GM21360 (cell line): ENCODE data around the gene CLHC1.
"Not testable (repeated sequence)": the region's sequence is repeated elsewhere in the genome, so short reads cannot be mapped to it uniquely, and the experiment has no call there.

Source experiments
- ATAC-seq: cut with Tn5 transposase; IDR thresholded peaks from one replicate; pipeline ENCODE4 v1.9.1; 2021; ENCODE audit warnings: mild to moderate bottlenecking, moderate library complexity; ENCODE audit not compliant: unreplicated experiment

The CLHC1 gene

DNA sequence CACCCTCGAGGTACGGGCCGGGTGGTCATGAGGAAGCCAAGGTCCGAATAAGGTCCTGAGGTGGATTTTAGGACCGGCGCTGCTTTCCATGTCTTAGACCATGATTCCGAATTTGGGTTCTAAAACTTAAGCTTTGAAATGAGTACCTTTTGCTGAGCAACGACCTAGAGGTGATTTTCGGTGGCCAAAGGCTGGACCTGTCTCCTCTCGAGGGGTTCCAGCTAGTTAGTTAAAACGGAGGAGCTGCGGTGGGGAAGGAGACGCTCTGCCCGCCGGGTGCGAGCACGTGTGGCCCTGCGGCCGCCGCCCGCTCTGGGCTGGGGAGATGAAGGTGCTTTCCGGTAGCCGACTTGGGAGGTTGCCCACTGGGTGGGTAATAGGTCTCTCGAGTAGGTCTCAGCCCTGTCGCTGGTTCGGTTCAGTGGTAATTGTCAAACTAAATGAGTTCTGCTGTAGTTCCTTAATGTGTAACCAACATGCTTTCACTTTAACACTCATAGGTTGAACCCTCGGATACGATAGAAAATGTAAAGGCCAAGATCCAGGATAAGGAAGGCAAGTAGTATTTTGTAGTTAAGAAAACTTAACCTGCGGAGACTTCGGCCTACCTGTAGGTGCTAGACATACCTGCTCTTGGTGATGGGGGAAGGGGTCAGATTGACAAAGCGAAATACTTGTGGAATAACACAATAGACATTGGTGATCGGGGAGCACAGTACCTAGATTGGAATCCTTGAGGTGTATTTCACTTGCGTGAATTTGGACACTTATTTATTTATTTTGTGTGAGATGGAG is 967 bp upstream of the CLHC1 start:
- peak; percentile 26 for ATAC-seq

DNA sequence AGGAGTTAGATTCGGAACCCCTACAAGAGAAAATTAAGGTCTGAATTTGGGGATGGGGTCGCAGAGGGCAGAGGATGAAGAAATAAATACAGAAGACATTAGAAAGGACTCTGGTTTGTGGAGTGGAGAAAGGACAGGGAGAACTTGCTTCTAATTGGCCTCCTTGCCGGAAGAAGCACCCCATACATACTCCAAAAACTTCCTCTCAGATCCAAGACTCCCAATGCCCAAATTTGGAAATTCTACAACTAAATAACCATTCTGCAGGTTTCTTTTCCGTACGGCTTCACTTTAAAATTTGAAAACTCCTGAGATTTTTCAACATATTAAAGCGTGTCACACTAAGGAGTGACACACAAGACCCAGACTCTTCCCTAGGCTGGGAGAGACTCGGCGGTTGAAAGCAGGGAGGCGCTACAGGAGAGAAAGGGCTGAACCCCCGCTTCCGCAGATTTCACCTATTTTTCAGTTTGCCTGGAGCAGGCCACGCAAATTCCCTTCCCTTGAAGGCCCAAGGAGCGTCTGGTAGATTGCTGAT is 478 bp downstream of the CLHC1 start:
- ATAC-seq: no peak

DNA sequence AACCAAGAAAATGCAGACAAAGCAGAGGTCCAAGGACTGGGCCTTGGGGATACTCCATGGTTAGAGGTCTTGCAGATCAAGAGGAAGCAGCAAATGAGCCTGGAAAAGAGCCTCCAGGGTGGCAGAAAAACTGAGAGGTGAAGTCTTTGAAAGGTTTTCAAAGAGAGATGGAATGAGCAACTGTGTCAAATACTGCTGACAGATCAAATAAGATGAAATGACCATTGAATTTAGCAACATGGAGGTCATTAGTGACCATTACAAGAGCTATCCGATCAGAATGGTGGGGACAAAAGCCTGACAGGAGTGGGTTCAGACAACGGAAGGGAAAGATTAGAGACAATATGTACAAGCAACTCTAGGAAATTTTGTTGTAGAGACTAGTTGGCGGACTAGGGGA is 1.5 kb downstream of the CLHC1 start:
- ATAC-seq: no peak

DNA sequence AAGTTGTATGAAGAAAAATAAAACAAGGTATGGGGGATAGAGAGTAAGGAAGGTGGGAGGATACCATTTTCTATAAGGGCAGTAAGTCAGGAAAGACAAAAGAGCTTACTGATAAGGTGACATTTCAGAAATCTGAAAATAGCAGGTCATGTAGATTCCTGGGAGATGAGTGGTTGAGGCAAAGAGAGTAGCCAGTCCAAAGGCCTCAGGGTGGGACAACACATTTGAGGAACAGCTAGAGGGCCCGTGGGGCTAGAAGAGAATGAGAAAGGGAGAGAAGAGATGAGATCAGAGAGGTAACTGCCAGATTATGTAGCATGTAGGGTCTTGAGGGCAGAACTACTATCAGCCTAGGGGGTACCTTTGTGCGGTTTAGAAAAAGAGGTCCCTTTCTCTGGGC is 2.9 kb downstream of the CLHC1 start:
- no peak for ATAC-seq

DNA sequence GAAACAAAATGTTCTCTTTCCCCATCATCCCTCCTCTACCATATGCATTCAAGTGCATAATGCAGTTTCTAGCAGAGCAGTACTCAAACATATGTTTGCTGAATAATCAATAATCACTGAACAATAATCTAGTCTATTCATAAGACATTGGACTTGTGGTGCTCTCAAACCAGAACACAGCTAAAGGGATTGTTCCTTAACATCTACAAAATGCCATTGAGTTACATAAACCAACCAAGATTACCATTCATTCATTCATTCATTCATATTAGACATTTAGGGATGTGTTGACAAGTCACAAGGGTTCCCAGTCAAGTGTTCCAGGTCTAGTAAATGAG is 3.9 kb downstream of the CLHC1 start:
- ATAC-seq: no peak

DNA sequence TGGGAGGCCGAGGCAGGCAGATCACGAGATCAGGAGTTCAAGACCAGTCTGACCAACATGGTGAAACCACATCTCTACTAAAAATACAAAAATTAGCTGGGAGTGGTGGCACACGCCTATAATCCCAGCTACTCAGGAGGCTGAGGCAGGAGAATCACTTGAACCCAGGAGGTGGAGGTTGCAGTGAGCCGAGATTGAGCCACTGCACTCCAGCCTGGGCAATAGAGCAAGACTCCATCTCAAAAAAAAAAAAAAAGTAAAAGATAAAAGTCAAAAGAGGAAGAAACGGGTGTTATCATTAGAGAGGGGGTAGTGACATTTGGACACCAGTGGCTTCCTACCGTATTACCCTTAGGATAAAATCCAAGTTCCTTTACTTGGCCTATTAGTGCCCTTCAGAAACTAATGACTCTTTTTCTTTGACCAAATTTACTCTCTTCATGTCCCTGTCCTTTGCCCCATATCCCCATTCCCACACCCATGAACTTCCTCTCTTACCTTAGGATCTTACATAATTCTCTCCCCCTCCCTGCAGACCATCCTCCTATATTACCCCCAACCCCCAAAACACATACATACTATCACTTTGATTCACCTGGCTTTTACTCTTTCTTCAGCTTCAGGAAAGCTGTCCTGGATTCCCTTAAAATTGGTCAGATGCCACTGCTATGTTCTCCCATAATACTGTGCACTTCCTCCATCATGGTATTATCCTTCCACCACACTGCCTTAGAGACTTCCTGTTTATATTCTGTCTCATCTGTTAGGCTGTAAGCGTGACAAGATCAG is 4.5 kb downstream of the CLHC1 start:
- not testable (repeated sequence) for ATAC-seq

DNA sequence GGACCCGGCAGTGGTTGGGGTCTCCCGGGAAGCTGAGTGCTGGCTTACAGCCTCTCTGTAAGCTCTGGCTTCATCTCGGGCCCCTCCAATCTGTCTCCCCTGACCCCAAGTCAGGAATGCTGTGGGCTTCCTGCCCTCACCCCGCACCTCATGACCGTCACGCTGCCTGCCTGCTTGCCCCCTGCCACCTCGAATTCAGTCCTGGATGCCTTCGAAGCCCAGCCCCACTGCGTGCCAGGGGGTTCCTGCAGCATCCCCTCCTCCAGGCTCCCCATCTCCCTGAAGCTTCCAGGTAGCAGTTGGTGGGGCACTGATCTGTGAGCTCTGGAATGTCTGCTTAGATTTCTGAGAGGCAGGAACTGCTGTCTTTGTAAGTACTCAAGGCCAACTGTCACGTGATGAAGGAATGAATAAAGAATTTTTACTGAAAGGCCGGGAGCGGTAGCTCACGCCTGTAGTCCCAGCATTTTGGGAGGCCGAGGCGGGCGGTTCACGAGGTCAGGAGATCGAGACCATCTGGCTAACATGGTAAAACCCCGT is 6.5 kb downstream of the CLHC1 start:
- no peak for ATAC-seq

DNA sequence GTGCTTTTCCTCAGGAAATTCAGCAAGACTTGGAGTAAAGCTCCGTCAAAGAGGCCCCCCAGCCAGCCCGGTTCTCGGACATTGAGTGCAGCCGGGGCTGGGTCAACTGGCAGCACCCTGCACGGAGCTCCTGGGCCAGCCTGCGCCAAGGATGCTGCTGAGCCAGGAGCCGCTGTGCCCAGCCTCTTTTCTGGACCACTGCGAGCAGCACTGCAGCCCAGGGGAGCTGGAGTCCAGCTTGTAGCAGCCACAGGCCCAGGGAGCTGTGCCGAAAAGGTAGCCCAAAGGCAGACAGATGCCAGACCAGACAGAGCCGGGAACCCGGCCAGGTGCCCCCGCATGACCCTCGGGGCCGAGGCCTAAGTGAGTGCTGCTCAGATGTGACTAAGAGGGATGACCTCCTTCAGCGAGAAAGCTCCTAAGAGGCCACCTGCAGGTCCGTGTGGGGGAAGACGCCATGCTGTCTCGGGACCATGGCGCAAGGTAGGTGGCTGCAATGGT is 7.3 kb downstream of the CLHC1 start:
- no peak for ATAC-seq

DNA sequence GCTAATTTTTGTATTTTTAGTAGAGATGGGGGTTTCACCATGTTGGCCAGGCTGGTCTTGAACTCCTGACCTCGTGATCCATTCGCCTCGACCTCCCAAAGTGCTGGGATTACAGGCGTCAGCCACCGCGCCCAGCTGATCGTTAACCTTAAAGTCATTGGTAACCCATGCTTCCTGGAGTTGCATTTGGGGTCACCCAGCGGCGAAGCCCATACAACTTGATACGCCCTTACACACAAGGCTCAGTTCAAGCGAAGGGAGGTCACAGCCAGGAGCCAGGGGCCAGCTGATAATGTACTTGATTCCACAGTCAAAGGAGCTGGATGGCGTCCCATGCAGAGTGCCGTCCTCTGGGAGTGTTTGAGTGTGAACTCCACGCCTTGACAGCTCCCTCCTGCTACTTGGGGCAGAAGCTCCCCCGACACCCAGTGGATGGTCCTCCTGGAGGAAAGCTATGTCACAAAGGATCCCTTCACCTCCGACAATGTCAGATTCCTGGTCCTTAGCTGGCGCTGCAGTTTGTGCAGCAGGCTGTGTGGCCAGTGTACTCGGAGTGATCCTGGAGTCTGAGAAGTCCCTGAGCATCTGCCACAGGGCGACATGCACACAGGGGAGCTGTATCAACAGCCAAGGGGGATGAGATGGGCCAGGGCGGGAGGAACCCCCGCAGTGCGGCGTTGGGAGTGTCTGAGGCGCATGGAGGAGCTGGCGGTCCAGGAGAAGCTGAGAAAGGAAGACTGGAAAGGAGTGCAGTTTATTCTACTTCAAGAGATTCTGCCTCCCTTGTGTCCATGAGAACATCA is 7.9 kb downstream of the CLHC1 start:
- no peak for ATAC-seq

DNA sequence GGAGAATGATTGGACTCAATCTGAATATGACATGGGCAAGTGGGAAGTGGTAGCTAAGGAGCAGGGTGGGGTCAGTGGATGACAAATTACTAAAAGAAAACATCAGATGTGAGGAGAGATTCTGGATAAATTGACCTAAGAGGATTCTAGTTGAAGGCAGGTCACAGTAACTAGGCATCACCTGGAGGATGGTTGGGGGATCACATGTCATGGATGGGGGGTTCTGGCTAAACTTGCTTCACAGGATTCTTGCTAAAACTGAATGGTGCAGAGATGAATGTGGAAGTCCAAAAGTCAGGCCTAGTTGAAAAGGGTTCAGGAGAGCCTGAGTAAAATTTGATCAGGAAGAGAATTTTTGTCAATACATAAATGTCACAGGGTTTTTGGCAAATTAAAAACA is 18.3 kb downstream of the CLHC1 start:
- no peak for ATAC-seq

DNA sequence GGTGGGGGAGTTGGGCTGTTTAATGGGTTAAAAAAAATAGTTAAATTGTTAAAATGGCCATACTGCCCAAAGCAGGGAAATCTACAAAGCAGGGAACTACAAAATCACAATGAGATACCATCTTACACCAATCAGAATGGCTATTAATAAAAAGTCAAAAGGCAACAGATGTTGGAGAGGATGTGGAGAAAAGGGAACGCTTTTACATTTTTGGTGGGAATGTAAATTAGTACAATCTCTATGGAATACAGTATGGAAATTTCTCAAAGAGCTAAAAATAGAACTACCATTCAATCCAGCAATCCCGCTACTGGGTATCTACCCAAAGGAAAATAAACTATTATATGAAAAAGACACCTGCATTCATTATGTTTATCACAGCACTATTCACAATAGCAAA is 27.1 kb downstream of the CLHC1 start:
- ATAC-seq: no peak

DNA sequence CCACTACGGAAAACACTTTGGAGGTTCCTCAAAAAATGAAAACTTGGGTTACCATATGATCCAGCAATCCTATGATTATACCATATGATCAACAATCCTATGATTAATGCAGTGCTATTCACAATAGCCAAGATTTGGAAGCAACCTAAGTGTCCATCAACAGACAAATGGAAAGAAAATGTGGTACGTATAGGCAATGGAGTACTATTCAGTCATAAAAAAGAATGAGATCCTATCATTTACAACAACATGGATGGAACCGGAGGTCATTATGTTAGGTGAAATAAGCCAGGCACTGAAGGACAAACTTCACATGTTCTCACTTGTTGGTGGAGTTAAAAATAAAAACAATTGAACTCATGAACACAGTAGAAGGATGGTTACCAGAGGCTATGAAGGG is 27.6 kb downstream of the CLHC1 start:
- no peak for ATAC-seq

DNA sequence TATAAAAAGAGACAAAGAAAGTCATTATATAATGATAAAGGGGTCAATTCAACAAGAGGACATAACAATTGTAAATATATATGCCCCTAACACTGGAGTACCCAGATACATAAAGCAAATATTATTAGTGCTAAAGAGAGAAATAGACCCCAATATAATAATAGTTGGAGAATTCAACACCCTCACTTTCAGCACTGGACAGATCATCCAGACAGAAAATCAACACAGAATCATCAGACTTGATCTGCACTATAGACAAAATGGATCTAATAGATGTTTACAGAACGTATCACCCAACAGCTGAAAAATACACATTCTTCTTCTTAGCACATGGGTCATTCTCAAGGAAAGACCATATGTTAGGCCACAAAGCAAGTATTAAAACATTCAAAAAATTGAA is 31.7 kb downstream of the CLHC1 start:
- no peak for ATAC-seq

DNA sequence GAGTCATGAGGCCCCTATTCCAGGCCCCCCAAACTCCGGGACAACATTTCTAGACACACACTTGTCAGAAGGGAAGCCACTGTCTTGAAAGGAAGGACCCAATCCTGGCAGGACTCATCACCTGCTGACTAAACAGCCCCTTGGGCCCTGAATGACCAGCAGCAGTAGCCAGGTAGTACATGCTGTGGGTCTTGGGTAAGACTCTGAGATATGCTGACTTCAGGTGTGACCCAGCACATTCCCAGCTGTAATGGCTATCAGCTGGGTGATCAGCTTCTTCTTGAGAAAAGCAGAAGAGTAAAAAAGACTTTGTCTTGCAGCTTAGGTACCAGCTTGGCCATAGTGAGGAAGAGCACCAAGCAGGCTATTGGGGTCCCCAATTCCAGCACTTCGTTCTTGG is 35.6 kb downstream of the CLHC1 start:
- ATAC-seq: no peak

DNA sequence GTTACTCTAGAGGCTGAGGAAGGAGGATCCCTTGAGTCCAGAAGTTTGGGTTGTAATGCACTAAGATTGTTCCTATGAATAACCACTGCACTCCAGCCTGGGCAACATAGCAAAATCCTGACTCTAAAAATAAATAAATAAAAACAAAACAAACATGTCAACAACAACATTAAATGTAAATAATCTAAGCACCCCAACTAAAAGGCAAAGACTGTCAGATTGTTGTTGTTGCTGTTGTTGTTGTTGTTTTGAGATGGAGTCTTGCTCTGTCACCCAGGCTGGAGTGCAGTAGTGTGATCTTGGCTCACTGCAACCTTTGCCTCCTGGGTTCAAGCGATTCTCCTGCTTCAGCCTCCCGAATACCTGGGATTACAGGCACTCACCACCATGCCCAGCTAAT is 40.2 kb downstream of the CLHC1 start:
- not testable (repeated sequence) for ATAC-seq

DNA sequence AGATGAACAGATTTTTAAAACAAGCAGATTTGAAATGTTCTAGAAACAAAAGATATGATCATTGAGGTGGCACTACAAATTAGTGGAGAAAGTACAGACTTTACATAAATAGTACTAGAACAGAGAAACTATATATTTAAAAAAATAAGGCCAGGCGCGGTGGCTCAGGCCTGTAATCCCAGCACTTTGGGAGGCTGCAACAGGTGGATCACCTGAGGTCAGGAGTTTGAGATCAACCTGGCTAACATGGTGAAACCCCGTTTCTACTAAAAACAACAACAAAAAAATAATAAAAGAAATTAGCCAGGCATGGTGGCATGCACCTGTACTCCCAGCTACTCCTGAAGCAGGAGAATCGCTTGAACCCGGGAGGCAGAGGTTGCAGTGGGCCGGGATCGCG is 45.3 kb downstream of the CLHC1 start:
- not testable (repeated sequence) for ATAC-seq

DNA sequence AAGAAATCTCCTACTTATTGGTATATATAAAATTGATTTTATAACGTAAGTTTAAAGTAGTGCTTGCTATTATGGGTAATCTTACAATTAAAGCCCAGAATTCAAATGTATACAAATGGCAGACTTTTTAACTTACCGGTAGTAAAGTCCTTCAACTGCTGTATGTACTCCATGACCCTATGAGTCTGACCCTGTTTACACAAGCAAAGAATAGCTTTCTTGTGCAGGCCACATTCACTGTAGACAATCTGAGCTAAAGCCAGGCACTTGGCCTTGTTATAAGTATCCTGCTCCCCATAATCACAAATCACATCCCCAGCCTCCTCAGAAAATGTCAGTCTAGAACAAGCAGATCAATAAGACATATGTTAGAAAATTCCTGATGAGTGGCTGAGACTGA is 51.7 kb downstream of the CLHC1 start:
- no peak for ATAC-seq

DNA sequence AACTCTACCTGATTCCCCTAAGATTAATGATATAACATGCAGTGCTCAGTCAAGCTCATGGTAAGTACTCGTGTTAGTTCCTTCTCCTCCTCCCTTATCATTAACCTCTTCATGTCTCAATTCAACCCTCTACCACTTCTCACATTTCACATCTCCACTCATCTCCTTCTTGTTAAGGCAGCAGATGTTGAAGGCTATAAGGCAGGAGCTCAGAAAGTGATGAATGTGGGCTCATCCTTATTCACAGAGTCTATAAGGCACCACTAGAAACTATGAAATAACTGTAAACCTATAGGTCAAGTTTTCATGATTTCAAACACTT is 56.0 kb downstream of the CLHC1 start:
- ATAC-seq: no peak

DNA sequence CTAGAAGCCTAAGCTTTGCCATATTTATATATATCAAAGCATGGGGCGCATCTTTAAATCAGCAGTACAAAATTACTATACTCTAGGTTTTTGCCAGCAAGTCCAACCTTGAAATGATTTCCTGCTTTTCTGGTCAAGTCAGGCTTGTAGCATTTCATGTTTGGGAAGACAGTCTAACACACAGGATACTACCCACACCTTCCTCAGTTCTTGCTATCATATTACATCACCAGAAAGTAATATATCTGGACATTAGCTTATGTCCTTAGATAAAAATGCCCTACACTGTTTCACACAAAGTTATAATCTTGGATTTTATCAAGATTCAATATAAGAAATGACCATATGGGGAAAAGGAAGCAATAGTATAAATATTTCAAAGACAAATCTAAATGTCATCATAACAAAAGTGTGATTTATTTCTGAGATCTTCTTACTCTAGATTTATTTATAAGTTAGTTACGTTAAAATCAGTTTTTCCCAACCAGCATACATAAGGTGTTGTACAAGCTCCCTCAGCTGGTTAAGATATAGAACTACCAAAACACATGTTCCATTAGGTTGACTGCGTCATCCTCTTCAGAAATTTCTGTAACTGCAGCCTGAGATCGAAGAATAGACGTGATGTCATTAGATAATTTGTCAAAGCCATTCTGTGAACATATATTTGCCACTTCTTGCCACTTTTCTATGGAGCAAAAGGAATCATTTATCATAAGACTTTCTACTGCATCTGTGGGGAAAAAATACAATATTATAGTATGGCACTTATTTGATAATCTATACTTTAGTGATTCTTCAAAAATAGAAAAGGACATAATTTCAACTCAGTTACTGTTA is 56.6 kb downstream of the CLHC1 start:
- no peak for ATAC-seq

DNA sequence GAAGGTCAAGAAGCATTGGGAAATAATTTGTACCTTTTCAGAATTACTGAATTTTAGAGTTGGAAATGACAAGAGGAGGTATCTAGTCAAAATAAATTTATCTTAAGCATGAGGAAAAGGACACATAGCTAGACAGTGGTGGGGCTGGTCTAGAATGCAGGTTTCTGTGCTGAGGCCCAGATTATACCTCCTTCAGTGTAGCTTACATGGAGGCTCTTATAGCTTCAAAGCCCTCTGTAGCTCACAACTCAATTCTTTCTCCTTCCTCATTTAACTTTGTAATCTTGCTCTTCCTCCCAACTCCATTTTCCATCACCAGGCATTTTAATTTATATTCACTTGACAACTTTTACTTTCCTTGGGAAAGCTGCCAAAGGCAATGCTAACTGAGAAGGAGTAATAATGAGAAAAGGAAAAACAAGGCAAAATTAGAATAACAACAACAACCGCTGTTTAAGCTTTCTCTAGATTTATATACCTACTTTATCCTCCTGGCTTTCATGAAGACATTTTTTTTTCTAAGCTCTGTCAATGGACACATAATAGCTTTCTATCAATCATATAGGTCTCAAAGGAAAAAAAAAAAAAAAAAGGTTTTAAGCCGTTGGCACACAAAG is 58.5 kb downstream of the CLHC1 start:
- ATAC-seq: no peak
